GM12873 (cell line): Measurements from ENCODE around the gene FOXD3.

Source experiments
- CTCF ChIP-seq: IDR thresholded peaks from 2 replicates; pipeline ENCODE4 v1.5.1; 2012; ENCODE audit warnings: low read depth, mild to moderate bottlenecking, moderate library complexity, low read length, control low read depth; ENCODE audit not compliant: insufficient read depth; ENCODE audit errors: missing control alignments

Gene FOXD3

GRCh38 chr1:63350320-63350719, 28.0 kb downstream of the FOXD3 start:
- no peak for TF ChIP-seq CTCF

- TF ChIP-seq CTCF: no peak
These were observed 30.4 kb downstream of the FOXD3 start for GRCh38 chr1:63352736-63353135.

GRCh38 chr1:63359561-63359960, 37.2 kb downstream of the FOXD3 start:
- no peak for TF ChIP-seq CTCF

- TF ChIP-seq CTCF: no peak
These were observed 39.7 kb downstream of the FOXD3 start for GRCh38 chr1:63362073-63362472.

- peak; percentile 18 for TF ChIP-seq CTCF
These were observed 40.2 kb downstream of the FOXD3 start for GRCh38 chr1:63362578-63362977.

- no peak for TF ChIP-seq CTCF
These were observed 40.6 kb downstream of the FOXD3 start for GRCh38 chr1:63363014-63363413.

- no peak for TF ChIP-seq CTCF
These were observed 44.5 kb downstream of the FOXD3 start for GRCh38 chr1:63366908-63367214.
